Colonic mucosa (tissue), 4 donors: ENCODE measurements around the gene CARMIL1. TPM values are rescaled to one million over a fixed set of nuclear protein-coding genes. Genes with fewer than 3 reads are reported as not detected.

Experiments used
- DNase-seq: peaks from one replicate; pipeline ENCODE4 v3.0.0-alpha.2; 2020
- H3K27ac ChIP-seq: fragments of 200-600 bp; one replicate; pipeline ENCODE4 v1.8.0; 2021
- H3K27me3 ChIP-seq: fragments of 200-600 bp; one replicate; pipeline ENCODE4 v1.8.0; 2021
- H3K36me3 ChIP-seq: fragments of 200-600 bp; one replicate; pipeline ENCODE4 v1.8.0; 2021
- H3K4me1 ChIP-seq: fragments of 200-600 bp; one replicate; pipeline ENCODE4 v1.8.0; 2021; ENCODE audit warnings: mild to moderate bottlenecking
- H3K4me3 ChIP-seq: fragments of 200-600 bp; one replicate; pipeline ENCODE4 v1.8.0; 2021
- H3K9ac ChIP-seq, 2 donors: one replicate each; pipeline ENCODE4 v1.7.0; 2013; ENCODE audit warnings: control low read depth in 2 of 2, low read depth in 2 of 2, low read length in 2 of 2
- H3K9me3 ChIP-seq: fragments of 200-600 bp; one replicate; pipeline ENCODE4 v1.8.0; 2021
- CTCF ChIP-seq: fragments of 200-600 bp; IDR thresholded peaks from one replicate; pipeline ENCODE4 v1.8.0; 2022; ENCODE audit warnings: antibody characterized with exemption, mild to moderate bottlenecking
- intact Hi-C: fragments of 100-400 bp; cut with DNase I; formaldehyde crosslinking; loops from one replicate; pipeline ENCODE4 v1.14.1; 2022
- total RNA-seq, 2 donors: library from RNA; stranded (reverse); fragmentation: NEBNext Ultra II Directional in 1 of 2; extraction: Animal tissue kit (Norgen Biotek cat#: 25700) in 1 of 2; gene quantifications; one replicate each; pipeline ENCODE4 v1.2.1, GENCODE V29; 2021
- donor health status: healthy.
- donor health status: DM: no; HTN: no; CAD: no.
- donor health status: DM: no; HTN: no; CAD: no.

Gene CARMIL1
- total RNA-seq, 2 donors from 2014 or later: 38.6 to 50.2 TPM

GRCh38 chr6:25404693-25405169 lies 125.6 kb downstream of the CARMIL1 start:
- peak overlapping the region; percentile 73 for H3K27ac ChIP-seq
- peak; percentile 45 for DNase-seq
- no peak for TF ChIP-seq CTCF
- H3K27me3 ChIP-seq: no peaks in the 10 kb centered on the region
- no peaks in the 10 kb centered on the region for H3K9me3 ChIP-seq
- H3K9ac ChIP-seq: peak overlapping the region in 1 of 2 donors; percentile 61
- intact Hi-C loops: no loop called here
- H3K36me3 ChIP-seq: no peaks in the 10 kb centered on the region
- no peak overlapping the region for H3K4me3 ChIP-seq
- H3K4me1 ChIP-seq: no peaks in the 10 kb centered on the region

GRCh38 chr6:25405442-25405841 lies 126.3 kb downstream of the CARMIL1 start:
- Histone ChIP-seq H3K27ac (peak overlapping the region; percentile 73), H3K4me3 (no peak overlapping the region), H3K9me3 (no peaks in the 10 kb centered on the region), H3K9ac (peak overlapping the region in 1 of 2 donors; percentile 61), H3K27me3 (no peaks in the 10 kb centered on the region), H3K4me1 (no peaks in the 10 kb centered on the region), H3K36me3 (no peaks in the 10 kb centered on the region)
- no peak for DNase-seq
- intact Hi-C loops: no loop called here
- TF ChIP-seq CTCF: no peak

GRCh38 chr6:25407431-25407830 lies 128.3 kb downstream of the CARMIL1 start:
- Histone ChIP-seq H3K9me3 (no peaks in the 10 kb centered on the region), H3K27ac (no peak overlapping the region), H3K4me1 (no peaks in the 10 kb centered on the region), H3K36me3 (no peaks in the 10 kb centered on the region), H3K4me3 (no peak overlapping the region), H3K9ac (no peak overlapping the region), H3K27me3 (no peaks in the 10 kb centered on the region)
- TF ChIP-seq CTCF: no peak
- intact Hi-C loops: no loop called here
- DNase-seq: no peak

- no peaks in the 10 kb centered on the region for H3K9me3 ChIP-seq
- H3K9ac ChIP-seq: no peak overlapping the region
- H3K36me3 ChIP-seq: no peaks in the 10 kb centered on the region
- no peaks in the 10 kb centered on the region for H3K4me1 ChIP-seq
- no peak for DNase-seq
- intact Hi-C loops: no loop called here
- no peak for TF ChIP-seq CTCF
- H3K27me3 ChIP-seq: no peaks in the 10 kb centered on the region
- no peak overlapping the region for H3K4me3 ChIP-seq
- H3K27ac ChIP-seq: no peak overlapping the region
These were observed 130.9 kb downstream of the CARMIL1 start for GRCh38 chr6:25410102-25410501.

GRCh38 chr6:25411316-25411950 lies 132.3 kb downstream of the CARMIL1 start:
- TF ChIP-seq CTCF: no peak
- Histone ChIP-seq H3K27ac (no peak overlapping the region), H3K27me3 (no peaks in the 10 kb centered on the region), H3K36me3 (no peaks in the 10 kb centered on the region), H3K4me3 (no peak overlapping the region), H3K9me3 (no peaks in the 10 kb centered on the region), H3K4me1 (no peaks in the 10 kb centered on the region), H3K9ac (peak overlapping the region in 1 of 2 donors; percentile 9)
- no peak for DNase-seq
- intact Hi-C loops: no loop called here
